Measurements from ENCODE around the gene GATD1.

The GATD1 gene

DNA sequence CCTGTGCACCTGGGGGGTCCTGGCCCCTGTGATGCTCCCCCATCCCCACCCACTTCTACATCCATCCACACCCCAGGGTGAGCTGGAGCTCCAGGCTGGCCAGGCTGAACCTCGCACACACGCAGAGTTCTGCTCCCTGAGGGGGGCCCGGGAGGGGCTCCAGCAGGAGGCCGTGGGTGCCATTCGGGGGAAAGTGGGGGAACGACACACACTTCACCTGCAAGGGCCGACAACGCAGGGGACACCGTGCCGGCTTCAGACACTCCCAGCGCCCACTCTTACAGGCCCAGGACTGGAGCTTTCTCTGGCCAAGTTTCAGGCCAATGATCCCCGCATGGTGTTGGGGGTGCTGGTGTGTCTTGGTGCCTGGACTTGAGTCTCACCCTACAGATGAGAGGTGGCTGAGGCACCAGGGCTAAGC, 50.0 kb downstream of the GATD1 start:
- no peak for DNase-seq (ENCODE audit: low read depth in 2 of 2)

DNA sequence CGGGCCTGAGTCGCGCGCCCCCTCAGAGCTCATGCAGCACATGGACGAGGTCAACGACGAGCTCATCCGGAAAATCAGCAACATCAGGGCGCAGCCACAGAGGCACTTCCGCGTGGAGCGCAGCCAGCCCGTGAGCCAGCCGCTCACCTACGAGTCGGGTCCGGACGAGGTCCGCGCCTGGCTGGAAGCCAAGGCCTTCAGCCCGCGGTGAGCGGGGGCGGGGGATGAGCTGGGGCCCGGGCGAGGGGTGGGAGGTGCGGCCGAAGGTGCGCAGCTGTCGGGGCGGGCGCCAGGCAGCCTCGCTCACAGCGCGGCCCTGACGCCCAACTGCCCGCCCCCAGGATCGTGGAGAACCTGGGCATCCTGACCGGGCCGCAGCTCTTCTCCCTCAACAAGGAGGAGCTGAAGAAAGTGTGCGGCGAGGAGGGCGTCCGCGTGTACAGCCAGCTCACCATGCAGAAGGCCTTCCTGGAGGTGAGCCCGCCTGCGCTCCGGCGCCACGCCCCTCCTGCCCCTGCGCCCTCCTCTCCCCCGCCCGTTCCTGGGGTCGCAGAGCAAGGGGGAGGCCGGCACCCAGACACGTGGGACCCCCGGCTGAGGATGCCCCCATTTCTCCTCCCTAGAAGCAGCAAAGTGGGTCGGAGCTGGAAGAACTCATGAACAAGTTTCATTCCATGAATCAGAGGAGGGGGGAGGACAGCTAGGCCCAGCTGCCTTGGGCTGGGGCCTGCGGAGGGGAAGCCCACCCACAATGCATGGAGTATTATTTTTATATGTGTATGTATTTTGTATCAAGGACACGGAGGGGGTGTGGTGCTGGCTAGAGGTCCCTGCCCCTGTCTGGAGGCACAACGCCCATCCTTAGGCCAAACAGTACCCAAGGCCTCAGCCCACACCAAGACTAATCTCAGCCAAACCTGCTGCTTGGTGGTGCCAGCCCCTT, 50.7 kb downstream of the GATD1 start:
- peak in 1 of 2 donors; percentile 37 for DNase-seq (ENCODE audit: low read depth in 2 of 2)

DNA sequence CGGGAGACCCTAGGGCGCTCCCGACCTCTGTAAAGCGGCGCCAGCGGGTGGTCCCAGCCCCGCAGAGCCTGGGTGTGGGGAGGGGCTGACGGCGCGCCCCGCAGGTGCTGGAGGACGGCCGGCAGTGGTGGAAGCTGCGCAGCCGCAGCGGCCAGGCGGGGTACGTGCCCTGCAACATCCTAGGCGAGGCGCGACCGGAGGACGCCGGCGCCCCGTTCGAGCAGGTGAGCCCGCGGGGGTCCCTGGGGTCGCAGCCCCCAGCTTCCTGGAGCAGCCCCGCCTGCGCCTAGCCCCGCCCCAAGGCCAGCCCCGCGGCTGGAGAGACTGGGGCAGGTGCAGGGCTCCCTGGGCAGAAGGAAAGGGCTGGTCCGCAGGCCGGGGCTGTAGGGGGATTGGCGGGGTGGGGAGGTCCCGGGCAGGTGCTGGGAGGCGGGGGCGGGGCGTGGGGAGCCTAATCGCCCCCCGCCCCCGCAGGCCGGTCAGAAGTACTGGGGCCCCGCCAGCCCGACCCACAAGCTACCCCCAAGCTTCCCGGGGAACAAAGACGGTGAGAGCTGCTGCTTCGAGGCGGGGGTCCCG, 51.6 kb downstream of the GATD1 start:
- no peak for DNase-seq (ENCODE audit: low read depth in 2 of 2)

DNA sequence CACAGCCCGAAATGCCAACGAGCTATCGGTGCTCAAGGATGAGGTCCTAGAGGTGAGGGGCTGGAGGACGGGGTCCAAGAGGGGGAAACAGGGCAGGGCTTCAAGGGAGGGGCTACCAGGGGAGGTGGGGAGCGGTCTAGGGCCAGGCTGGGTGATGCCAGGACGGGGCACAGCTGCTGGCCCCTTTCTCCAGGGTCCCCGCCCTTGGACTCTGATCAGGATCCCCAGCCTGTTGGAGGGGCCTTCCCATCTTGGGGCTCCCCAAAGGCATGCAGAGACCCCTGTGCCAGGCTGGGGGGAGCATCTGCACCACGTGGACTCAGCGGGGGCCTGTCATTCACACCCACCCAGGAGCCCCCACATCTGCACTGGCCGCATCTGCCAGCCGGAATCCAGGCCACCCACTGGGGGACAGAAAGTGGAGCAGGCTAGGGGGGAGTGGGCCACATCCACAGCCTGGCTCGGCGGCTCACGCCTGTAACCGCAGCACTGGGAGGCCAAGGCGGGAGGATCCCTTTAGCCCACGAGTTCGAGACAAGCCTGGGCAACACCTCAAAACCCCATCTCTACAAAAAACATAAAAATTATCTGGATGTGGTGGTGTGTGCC, 52.4 kb downstream of the GATD1 start:
- DNase-seq (ENCODE audit: low read depth in 2 of 2): no peak

- no peak for DNase-seq (ENCODE audit: low read depth in 2 of 2)
Observed at GRCh38 chr11:724049-724777, 53.1 kb downstream of the GATD1 start.

GRCh38 chr11:723120-723883, 54.0 kb downstream of the GATD1 start:
- peak in 1 of 2 donors; percentile 38 for DNase-seq (ENCODE audit: low read depth in 2 of 2)

DNA sequence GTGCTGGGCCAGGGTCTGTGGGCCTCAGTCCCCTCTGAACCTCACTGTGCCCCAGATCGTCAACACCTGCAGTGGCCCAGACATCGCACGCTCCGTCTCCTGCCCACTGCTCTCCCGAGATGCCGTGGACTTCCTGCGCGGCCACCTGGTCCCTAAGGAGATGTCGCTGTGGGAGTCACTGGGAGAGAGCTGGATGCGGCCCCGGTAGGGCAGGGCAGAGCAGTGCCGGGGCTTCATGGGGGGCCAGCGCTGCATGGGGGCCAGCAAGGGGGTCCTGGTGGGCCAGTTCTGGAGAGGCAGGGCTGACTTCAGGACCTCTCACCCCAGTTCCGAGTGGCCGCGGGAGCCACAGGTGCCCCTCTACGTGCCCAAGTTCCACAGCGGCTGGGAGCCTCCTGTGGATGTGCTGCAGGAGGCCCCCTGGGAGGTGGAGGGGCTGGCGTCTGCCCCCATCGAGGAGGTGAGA, 54.9 kb downstream of the GATD1 start:
- DNase-seq (ENCODE audit: low read depth in 2 of 2): no peak

DNA sequence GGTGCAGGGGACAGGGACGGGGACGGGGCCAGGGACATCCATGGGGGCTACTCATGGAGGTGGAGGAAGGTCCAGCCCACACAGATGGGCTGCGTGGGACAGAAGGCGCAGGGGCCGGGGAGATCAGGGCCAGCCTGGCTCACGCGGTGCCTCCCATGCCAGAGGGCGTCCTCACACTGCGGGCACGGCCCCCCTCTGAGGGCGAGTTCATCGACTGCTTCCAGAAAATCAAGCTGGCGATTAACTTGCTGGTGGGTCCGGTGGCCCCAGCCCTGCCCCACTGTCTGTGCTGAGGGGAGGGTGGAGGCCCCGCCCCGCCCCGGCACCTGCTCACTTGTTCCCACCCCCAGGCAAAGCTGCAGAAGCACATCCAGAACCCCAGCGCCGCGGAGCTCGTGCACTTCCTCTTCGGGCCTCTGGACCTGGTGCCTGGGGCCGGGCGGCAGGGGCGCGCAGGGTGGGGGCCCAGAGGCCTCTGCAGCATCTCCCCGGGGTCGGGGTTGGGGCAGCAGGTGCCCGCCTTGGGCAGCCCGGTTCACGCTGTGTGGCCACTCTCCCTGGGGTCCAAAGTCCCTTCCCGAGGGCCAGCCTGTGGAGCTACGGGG, 55.4 kb downstream of the GATD1 start:
- DNase-seq (ENCODE audit: low read depth in 2 of 2): peak in 1 of 2 donors; percentile 41

GRCh38 chr11:721247-721740, 56.0 kb downstream of the GATD1 start:
- DNase-seq (ENCODE audit: low read depth in 2 of 2): no peak

DNA sequence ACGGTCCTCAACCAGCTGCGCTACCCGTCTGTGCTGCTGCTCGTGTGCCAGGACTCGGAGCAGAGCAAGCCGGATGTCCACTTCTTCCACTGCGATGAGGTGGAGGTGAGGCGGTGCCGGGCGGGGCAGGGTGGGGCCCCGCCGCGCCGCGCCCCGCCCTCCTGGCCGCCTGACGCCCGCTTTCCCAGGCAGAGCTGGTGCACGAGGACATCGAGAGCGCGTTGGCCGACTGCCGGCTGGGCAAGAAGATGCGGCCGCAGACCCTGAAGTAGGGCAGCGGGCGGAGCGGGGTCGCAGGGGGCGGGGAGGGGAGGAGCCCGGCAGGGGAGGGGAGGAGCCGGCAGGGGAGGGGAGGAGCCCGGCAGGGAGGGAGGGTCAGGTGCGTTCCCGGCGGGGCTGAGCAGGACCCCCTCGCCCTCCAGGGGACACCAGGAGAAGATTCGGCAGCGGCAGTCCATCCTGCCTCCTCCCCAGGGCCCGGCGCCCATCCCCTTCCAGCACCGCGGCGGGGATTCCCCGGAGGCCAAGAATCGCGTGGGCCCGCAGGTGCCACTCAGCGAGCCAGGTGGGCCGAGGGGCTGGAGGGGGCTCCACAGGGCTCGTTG, 56.5 kb downstream of the GATD1 start:
- DNase-seq (ENCODE audit: low read depth in 2 of 2): peak in 1 of 2 donors; percentile 50

- DNase-seq (ENCODE audit: low read depth in 2 of 2): no peak
Observed at GRCh38 chr11:720017-720641, 57.2 kb downstream of the GATD1 start.

DNA sequence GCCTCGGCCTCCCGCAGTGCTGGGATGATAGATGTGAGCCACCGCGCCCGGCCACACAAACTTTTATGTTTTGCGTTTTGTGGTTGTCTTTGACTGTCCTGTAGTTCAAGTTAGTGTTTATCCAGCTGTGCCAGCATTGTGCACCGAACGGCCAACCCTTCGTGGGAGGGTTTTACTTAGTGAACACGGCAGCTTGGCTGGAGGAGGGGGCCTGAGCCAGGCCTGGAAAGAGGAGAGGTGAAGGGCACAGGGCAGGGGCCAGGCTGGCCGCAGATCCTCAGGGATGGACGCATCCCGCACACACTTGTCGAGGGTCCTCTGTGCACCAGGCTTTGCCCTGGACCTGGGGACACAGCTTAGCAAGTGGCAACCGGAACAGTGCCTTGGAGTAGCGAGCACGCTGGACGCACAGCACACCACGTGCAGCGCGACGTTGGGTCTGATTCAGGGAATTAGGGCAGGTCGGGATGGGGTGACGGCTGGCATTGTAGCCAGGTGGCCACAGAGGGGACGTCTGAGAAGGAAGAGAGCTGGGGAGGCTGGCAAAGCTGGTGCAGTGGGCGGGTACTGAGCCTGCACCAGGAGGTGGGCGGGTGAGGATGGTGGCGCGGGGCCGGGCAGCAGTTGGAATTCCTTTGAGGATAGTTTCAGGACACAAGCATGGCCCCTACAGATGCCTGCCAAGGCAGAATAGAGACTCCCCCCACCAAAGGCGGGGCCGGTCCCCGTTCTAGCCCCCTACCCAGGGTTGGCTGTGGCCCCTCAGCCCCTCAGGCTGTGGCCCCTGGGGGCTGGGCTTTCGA, 57.9 kb downstream of the GATD1 start:
- DNase-seq (ENCODE audit: low read depth in 2 of 2): no peak
